Astrocyte (in vitro differentiated cells and primary cell): Measurements from ENCODE around the gene AUTS2.

Source experiments
- EZH2 ChIP-seq: IDR thresholded peaks from 2 replicates; pipeline ENCODE4 v1.6.1; 2012; ENCODE audit warnings: mild to moderate bottlenecking, low read length, inconsistent platforms; ENCODE audit not compliant: insufficient read depth
- TF ChIP-seq, protein P1 (sequence below): IDR thresholded peaks from 2 replicates; pipeline ENCODE4 v1.5.1; 2011; ENCODE audit warnings: low read depth, mild to moderate bottlenecking, inconsistent platforms, low read length, moderate library complexity; ENCODE audit not compliant: insufficient read depth

- TF ChIP-seq, protein P1, sequence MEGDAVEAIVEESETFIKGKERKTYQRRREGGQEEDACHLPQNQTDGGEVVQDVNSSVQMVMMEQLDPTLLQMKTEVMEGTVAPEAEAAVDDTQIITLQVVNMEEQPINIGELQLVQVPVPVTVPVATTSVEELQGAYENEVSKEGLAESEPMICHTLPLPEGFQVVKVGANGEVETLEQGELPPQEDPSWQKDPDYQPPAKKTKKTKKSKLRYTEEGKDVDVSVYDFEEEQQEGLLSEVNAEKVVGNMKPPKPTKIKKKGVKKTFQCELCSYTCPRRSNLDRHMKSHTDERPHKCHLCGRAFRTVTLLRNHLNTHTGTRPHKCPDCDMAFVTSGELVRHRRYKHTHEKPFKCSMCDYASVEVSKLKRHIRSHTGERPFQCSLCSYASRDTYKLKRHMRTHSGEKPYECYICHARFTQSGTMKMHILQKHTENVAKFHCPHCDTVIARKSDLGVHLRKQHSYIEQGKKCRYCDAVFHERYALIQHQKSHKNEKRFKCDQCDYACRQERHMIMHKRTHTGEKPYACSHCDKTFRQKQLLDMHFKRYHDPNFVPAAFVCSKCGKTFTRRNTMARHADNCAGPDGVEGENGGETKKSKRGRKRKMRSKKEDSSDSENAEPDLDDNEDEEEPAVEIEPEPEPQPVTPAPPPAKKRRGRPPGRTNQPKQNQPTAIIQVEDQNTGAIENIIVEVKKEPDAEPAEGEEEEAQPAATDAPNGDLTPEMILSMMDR, result no peak
- TF ChIP-seq EZH2, result no peak
Measured at GRCh38 chr7:70210936-70211310, 612.6 kb downstream of the AUTS2 start.
